Kidney (tissue), 14 donors: ENCODE measurements around the gene BCAP29. TPM values are rescaled to one million over a fixed set of nuclear protein-coding genes. Genes with fewer than 3 reads are reported as not detected.

Experiments used
- DNase-seq, 5 donors: peaks; one replicate each; pipeline ENCODE4 v3.0.0-alpha.2; 2013 to 2020
- FAIRE-seq: peaks from 2 replicates; lab custom pipeline; 2012; peaks lifted over from hg19 to GRCh38; lab: Jason Lieb, UNC
- H3K27ac ChIP-seq, 2 donors: one replicate each; pipeline ENCODE4 v1.7.0; 2013; ENCODE audit warnings: low read depth in 2 of 2, low read length in 2 of 2, inconsistent platforms in 1 of 2
- H3K27me3 ChIP-seq: one replicate; pipeline ENCODE4 v1.7.1; 2013; ENCODE audit warnings: low read length, inconsistent platforms; ENCODE audit not compliant: control insufficient read depth, insufficient read depth
- H3K36me3 ChIP-seq, 3 donors: one replicate each; pipeline versions ENCODE4 v1.7.0 to v1.7.1; 2013; ENCODE audit warnings: low read length in 3 of 3, control low read depth in 1 of 3, inconsistent platforms in 1 of 3; ENCODE audit not compliant: insufficient read depth in 3 of 3, control insufficient read depth in 2 of 3
- H3K4me1 ChIP-seq, 3 donors: one replicate each; pipeline versions ENCODE4 v1.7.0 to v1.7.1; 2013; ENCODE audit warnings: low read length in 3 of 3, inconsistent platforms in 1 of 3, low read depth in 1 of 3; ENCODE audit not compliant: control insufficient read depth in 2 of 3, insufficient read depth in 2 of 3
- H3K4me3 ChIP-seq, 3 donors: one replicate each; pipeline versions ENCODE4 v1.7.0 to v1.8.1; 2013; ENCODE audit warnings: low read length in 3 of 3, control low read depth in 1 of 3, inconsistent platforms in 1 of 3
- H3K9ac ChIP-seq, 3 donors: one replicate each; pipeline versions ENCODE4 v1.7.0 to v1.7.1; 2013; ENCODE audit warnings: low read length in 3 of 3, control low read depth in 1 of 3, inconsistent platforms in 1 of 3
- H3K9me3 ChIP-seq, 3 donors: one replicate each; pipeline versions ENCODE4 v1.7.0 to v1.7.1; 2013; ENCODE audit warnings: low read length in 3 of 3, control low read depth in 1 of 3, inconsistent platforms in 1 of 3; ENCODE audit not compliant: control insufficient read depth in 2 of 3, insufficient read depth in 1 of 3
- intact Hi-C: fragments of 100-400 bp; cut with DNase I; formaldehyde crosslinking; loops from one replicate; pipeline ENCODE4 v1.11.1; 2022
- polyA plus RNA-seq: library from polyadenylated mRNA; stranded (reverse); fragments of 350-450 nt; fragmentation: Illumina TruSeq; extraction: RNeasy Lipid Tissue Mini Kit (QIAGEN cat#74804); gene quantifications from one replicate; pipeline ENCODE4 v1.2.3, GENCODE V29; 2014; ENCODE audit warnings: low read depth, low replicate concordance; ENCODE audit not compliant: insufficient read depth
- total RNA-seq: library from RNA; stranded (reverse); fragmentation: NEBNext Ultra II Directional; extraction: Animal tissue kit (Norgen Biotek cat#: 25700); gene quantifications from one replicate; pipeline ENCODE4 v1.2.1, GENCODE V29; 2021
- TF ChIP-seq, protein P1 (sequence below): IDR thresholded peaks from 3 replicates; pipeline ENCODE4 v1.5.1; 2012; ENCODE audit warnings: mild to moderate bottlenecking, moderate library complexity, borderline replicate concordance; ENCODE audit not compliant: insufficient read depth; ENCODE audit errors: extremely low read depth
- donor health status: control.
- donor health status: control.
- donor health status: control.
- donor health status: control.
- donor health status: control.
- donor health status: DM: yes; HTN: yes; CAD: no.
- donor health status: Normal renal cell carcinoma (clear cell type).

Gene BCAP29
- total and polyA plus RNA-seq, 2 donors from 2014 or later = 31.2 to 50.2 TPM

GRCh38 chr7:107579554-107579884, 527 bp upstream of the BCAP29 start:
- FAIRE-seq = no peak
- Histone ChIP-seq H3K27ac (peak overlapping the region; percentile 16 to 76), H3K4me3 (peak overlapping the region; percentile 72 to 92 (median 88)), H3K9ac (peak overlapping the region; percentile 2 to 76 (median 70)), H3K36me3 (no peaks in the 10 kb centered on the region), H3K27me3 (no peaks in the 10 kb centered on the region), H3K4me1 (peaks cover 0 to 4% (median 3%) of the 10 kb centered on the region in 3 donors), H3K9me3 (no peaks in the 10 kb centered on the region)
- TF ChIP-seq, protein P1, sequence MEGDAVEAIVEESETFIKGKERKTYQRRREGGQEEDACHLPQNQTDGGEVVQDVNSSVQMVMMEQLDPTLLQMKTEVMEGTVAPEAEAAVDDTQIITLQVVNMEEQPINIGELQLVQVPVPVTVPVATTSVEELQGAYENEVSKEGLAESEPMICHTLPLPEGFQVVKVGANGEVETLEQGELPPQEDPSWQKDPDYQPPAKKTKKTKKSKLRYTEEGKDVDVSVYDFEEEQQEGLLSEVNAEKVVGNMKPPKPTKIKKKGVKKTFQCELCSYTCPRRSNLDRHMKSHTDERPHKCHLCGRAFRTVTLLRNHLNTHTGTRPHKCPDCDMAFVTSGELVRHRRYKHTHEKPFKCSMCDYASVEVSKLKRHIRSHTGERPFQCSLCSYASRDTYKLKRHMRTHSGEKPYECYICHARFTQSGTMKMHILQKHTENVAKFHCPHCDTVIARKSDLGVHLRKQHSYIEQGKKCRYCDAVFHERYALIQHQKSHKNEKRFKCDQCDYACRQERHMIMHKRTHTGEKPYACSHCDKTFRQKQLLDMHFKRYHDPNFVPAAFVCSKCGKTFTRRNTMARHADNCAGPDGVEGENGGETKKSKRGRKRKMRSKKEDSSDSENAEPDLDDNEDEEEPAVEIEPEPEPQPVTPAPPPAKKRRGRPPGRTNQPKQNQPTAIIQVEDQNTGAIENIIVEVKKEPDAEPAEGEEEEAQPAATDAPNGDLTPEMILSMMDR = no peak
- DNase-seq = no peak
- intact Hi-C loops = no loop called here

DNA sequence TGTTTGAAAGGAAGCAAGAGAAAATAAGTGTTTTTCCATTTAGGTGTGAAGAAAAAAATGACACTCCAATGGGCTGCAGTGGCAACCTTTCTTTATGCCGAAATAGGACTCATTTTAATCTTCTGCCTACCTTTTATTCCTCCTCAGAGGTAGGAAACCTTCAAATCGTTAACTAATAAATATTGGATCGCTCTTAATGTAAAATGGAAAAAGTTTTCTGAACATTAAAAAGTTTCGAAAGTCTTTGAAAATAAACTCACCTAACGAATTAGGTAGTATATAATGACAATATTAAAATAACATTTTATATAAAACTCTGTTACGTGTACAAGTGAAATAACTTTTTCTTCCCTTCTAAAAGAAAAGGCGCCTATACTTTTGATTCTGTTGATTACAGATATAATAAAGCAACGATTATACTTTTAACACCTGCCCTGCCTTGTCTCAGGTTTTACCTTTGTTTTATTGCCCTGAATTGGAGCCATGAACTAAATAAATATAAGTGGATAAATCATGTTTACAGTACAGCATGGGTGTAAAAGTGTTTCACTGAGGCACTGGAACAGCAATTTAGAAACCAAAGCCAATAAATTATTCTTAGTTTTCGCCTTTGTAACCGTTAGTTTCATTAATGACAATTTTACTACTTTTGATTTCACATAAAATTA, 804 bp downstream of the BCAP29 start:
- Histone ChIP-seq H3K9me3 (no peaks in the 10 kb centered on the region), H3K27ac (peak overlapping the region; percentile 16 to 76), H3K36me3 (peaks cover 0 to 4% (median 0%) of the 10 kb centered on the region in 3 donors), H3K9ac (peak overlapping the region; percentile 27 to 85 (median 62)), H3K27me3 (no peaks in the 10 kb centered on the region), H3K4me3 (peak overlapping the region; percentile 80 to 88 (median 80)), H3K4me1 (peaks cover 0 to 4% (median 3%) of the 10 kb centered on the region in 3 donors)
- TF ChIP-seq, protein P1 = no peak
- DNase-seq (peak in 1 of 5 donors; percentile 16), FAIRE-seq (no peak)
- intact Hi-C loops = no loop called here

GRCh38 chr7:107581387-107582013, 1.5 kb downstream of the BCAP29 start:
- intact Hi-C loops = no loop called here
- peak overlapping the region; percentile 17 to 85 (median 33) for H3K9ac ChIP-seq
- H3K4me1 ChIP-seq = peaks cover 0 to 4% (median 3%) of the 10 kb centered on the region in 3 donors
- H3K9me3 ChIP-seq = no peaks in the 10 kb centered on the region
- H3K36me3 ChIP-seq = peaks cover 0 to 4% (median 0%) of the 10 kb centered on the region in 3 donors
- H3K4me3 ChIP-seq = peak overlapping the region; percentile 35 to 88 (median 80)
- H3K27me3 ChIP-seq = no peaks in the 10 kb centered on the region
- H3K27ac ChIP-seq = no peak overlapping the region
- FAIRE-seq = no peak
- DNase-seq = peak in 1 of 5 donors; percentile 2
- TF ChIP-seq, protein P1 = no peak
